ENCODE measurements around the gene SLC18A2. TPM values are rescaled to one million over a fixed set of nuclear protein-coding genes. Genes with fewer than 3 reads are reported as not detected.
"Not testable (repeated sequence)": the region's sequence is repeated elsewhere in the genome, so short reads cannot be mapped to it uniquely, and the experiment has no call there.

SLC18A2 gene
- total and polyA plus RNA-seq, 2 donors (not counting 1 experiment from before 2014, with no cell fraction given) = under 0.01 TPM; not detected in 1

- Histone ChIP-seq H3K79me2 (ENCODE audit: control insufficient read depth, insufficient read depth, low read length) (no peaks in the 10 kb centered on the region), H2AFZ (ENCODE audit: low read length) (no peak overlapping the region), H3K4me1 (ENCODE audit: control insufficient read depth, extremely low read depth, insufficient read depth, low read length) (no peaks in the 10 kb centered on the region), H3K9me3 (ENCODE audit: control insufficient read depth, insufficient read depth, low read depth, low read length) (no peaks in the 10 kb centered on the region), H4K20me1 (ENCODE audit: control insufficient read depth, extremely low read depth, insufficient read depth, low read length) (no peaks in the 10 kb centered on the region), H3K4me2 (ENCODE audit: extremely low read depth, insufficient read depth, low read length) (no peak overlapping the region), H3K27me3 (ENCODE audit: control insufficient read depth, insufficient read depth, low read length) (no peaks in the 10 kb centered on the region), H3K27ac (ENCODE audit: insufficient read depth, low read length) (no peak overlapping the region), H3K4me3 (replicated peaks in 1 of 4; ENCODE audit: control extremely low read depth in 1 of 4, insufficient read depth in 1 of 4, low read depth in 3 of 4, low read length in 4 of 4) (no peak overlapping the region), H3K36me3 (ENCODE audit: control insufficient read depth, insufficient read depth, low read length) (no peaks in the 10 kb centered on the region), H3K9ac (ENCODE audit: insufficient read depth, low read length) (no peak overlapping the region)
- no peak for TF ChIP-seq EZH2 (IDR thresholded peaks at IDR 0.05; ENCODE audit: low read length, missing control alignments)
- TF ChIP-seq CTCF (conservative IDR thresholded peaks at IDR 0.05 in 1 of 2, IDR thresholded peaks at IDR 0.05 in 1 of 2; ENCODE audit: low read depth in 1 of 2, low read length in 2 of 2) = no peak
- no peak for DNase-seq (ENCODE audit: low read depth in 2 of 2)
Observed at GRCh38 chr10:117275121-117275520, 34.2 kb downstream of the SLC18A2 start.

- TF ChIP-seq EZH2 (IDR thresholded peaks at IDR 0.05; ENCODE audit: low read length, missing control alignments) (no peak), CTCF (conservative IDR thresholded peaks at IDR 0.05 in 1 of 2, IDR thresholded peaks at IDR 0.05 in 1 of 2; ENCODE audit: low read depth in 1 of 2, low read length in 2 of 2) (no peak)
- no peak overlapping the region for H2AFZ ChIP-seq (ENCODE audit: low read length)
Observed at GRCh38 chr10:117277675-117278074, 36.8 kb downstream of the SLC18A2 start.

GRCh38 chr10:117284716-117285494 lies 44.0 kb downstream of the SLC18A2 start:
- no peaks in the 10 kb centered on the region for H3K79me2 ChIP-seq (ENCODE audit: control insufficient read depth, insufficient read depth, low read length)
- TF ChIP-seq CTCF (conservative IDR thresholded peaks at IDR 0.05 in 1 of 2, IDR thresholded peaks at IDR 0.05 in 1 of 2; ENCODE audit: low read depth in 1 of 2, low read length in 2 of 2) = no peak
- no peak for TF ChIP-seq EZH2 (IDR thresholded peaks at IDR 0.05; ENCODE audit: low read length, missing control alignments)
- H2AFZ ChIP-seq (ENCODE audit: low read length) = no peak overlapping the region
- H3K27ac ChIP-seq (ENCODE audit: insufficient read depth, low read length) = no peak overlapping the region
- H3K9ac ChIP-seq (ENCODE audit: insufficient read depth, low read length) = no peak overlapping the region
- no peaks in the 10 kb centered on the region for H4K20me1 ChIP-seq (ENCODE audit: control insufficient read depth, extremely low read depth, insufficient read depth, low read length)
- H3K27me3 ChIP-seq (ENCODE audit: control insufficient read depth, insufficient read depth, low read length) = no peaks in the 10 kb centered on the region
- no peak overlapping the region for H3K4me3 ChIP-seq (replicated peaks in 1 of 4; ENCODE audit: control extremely low read depth in 1 of 4, insufficient read depth in 1 of 4, low read depth in 3 of 4, low read length in 4 of 4)
- H3K36me3 ChIP-seq (ENCODE audit: control insufficient read depth, insufficient read depth, low read length) = peaks cover 2% of the 10 kb centered on the region
- no peak overlapping the region for H3K4me2 ChIP-seq (ENCODE audit: extremely low read depth, insufficient read depth, low read length)
- DNase-seq (ENCODE audit: low read depth in 2 of 2) = no peak
- no peaks in the 10 kb centered on the region for H3K9me3 ChIP-seq (ENCODE audit: control insufficient read depth, insufficient read depth, low read depth, low read length)
- no peaks in the 10 kb centered on the region for H3K4me1 ChIP-seq (ENCODE audit: control insufficient read depth, extremely low read depth, insufficient read depth, low read length)

More at GRCh38 chr10:117277675-117278074, 36.8 kb downstream of the SLC18A2 start:
- Histone ChIP-seq H3K36me3 (ENCODE audit: control insufficient read depth, insufficient read depth, low read length) (no peaks in the 10 kb centered on the region), H3K79me2 (ENCODE audit: control insufficient read depth, insufficient read depth, low read length) (no peaks in the 10 kb centered on the region), H4K20me1 (ENCODE audit: control insufficient read depth, extremely low read depth, insufficient read depth, low read length) (no peaks in the 10 kb centered on the region), H3K27ac (ENCODE audit: insufficient read depth, low read length) (no peak overlapping the region), H3K9ac (ENCODE audit: insufficient read depth, low read length) (no peak overlapping the region), H3K4me3 (replicated peaks in 1 of 4; ENCODE audit: control extremely low read depth in 1 of 4, insufficient read depth in 1 of 4, low read depth in 3 of 4, low read length in 4 of 4) (no peak overlapping the region), H3K27me3 (ENCODE audit: control insufficient read depth, insufficient read depth, low read length) (no peaks in the 10 kb centered on the region), H3K4me1 (ENCODE audit: control insufficient read depth, extremely low read depth, insufficient read depth, low read length) (no peaks in the 10 kb centered on the region), H3K4me2 (ENCODE audit: extremely low read depth, insufficient read depth, low read length) (no peak overlapping the region), H3K9me3 (ENCODE audit: control insufficient read depth, insufficient read depth, low read depth, low read length) (no peaks in the 10 kb centered on the region)
- no peak for DNase-seq (ENCODE audit: low read depth in 2 of 2)

- not testable (repeated sequence) for H3K27ac ChIP-seq (ENCODE audit: insufficient read depth, low read length); H3K4me3 ChIP-seq (replicated peaks in 1 of 4; ENCODE audit: control extremely low read depth in 1 of 4, insufficient read depth in 1 of 4, low read depth in 3 of 4, low read length in 4 of 4); DNase-seq (ENCODE audit: low read depth in 2 of 2); H3K36me3 ChIP-seq (ENCODE audit: control insufficient read depth, insufficient read depth, low read length); H3K9ac ChIP-seq (ENCODE audit: insufficient read depth, low read length); H3K79me2 ChIP-seq (ENCODE audit: control insufficient read depth, insufficient read depth, low read length); H3K4me2 ChIP-seq (ENCODE audit: extremely low read depth, insufficient read depth, low read length); H3K9me3 ChIP-seq (ENCODE audit: control insufficient read depth, insufficient read depth, low read depth, low read length); H2AFZ ChIP-seq (ENCODE audit: low read length); H4K20me1 ChIP-seq (ENCODE audit: control insufficient read depth, extremely low read depth, insufficient read depth, low read length); H3K27me3 ChIP-seq (ENCODE audit: control insufficient read depth, insufficient read depth, low read length); H3K4me1 ChIP-seq (ENCODE audit: control insufficient read depth, extremely low read depth, insufficient read depth, low read length)
Observed at GRCh38 chr10:117290872-117291271, 50.0 kb downstream of the SLC18A2 start.

All from fibroblast of lung (primary cell).